ENCODE data around the gene SLC39A5.
A peak's percentile ranks its signal among the peaks of the same experiment; 100 is the strongest.
"Not testable (repeated sequence)": the region's sequence is repeated elsewhere in the genome, so short reads cannot be mapped to it uniquely, and the experiment has no call there.

Gene SLC39A5

DNA sequence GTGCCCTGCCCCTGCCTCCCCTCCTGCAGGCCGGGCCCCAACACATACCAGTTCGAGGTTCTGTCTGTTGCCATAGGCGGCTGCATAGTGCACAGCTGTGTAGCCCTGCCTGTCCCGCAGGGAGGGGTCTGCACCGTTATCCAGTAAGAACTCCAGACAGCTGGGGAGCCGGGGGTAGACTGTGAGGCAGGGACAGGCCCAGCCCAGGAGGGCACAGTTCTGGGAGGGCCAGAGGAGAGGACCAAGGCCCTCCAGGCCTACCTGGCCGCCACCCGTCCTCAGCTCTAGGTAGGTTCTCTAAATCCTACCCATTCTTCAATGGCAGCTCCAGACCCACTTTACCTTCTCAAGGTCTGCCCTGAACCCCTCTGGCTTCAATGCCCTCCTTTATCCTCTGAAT is 18.9 kb downstream of the SLC39A5 start:
- DNase-seq: no peak

- no peak for DNase-seq
These were observed 22.8 kb downstream of the SLC39A5 start for GRCh38 chr12:56252649-56253048.

GRCh38 chr12:56253091-56253490 is 23.2 kb downstream of the SLC39A5 start:
- DNase-seq: no peak

- no peak for DNase-seq
These were observed 25.8 kb downstream of the SLC39A5 start for GRCh38 chr12:56255671-56256070.

- no peak for DNase-seq
These were observed 26.6 kb downstream of the SLC39A5 start for GRCh38 chr12:56256326-56256960.

DNA sequence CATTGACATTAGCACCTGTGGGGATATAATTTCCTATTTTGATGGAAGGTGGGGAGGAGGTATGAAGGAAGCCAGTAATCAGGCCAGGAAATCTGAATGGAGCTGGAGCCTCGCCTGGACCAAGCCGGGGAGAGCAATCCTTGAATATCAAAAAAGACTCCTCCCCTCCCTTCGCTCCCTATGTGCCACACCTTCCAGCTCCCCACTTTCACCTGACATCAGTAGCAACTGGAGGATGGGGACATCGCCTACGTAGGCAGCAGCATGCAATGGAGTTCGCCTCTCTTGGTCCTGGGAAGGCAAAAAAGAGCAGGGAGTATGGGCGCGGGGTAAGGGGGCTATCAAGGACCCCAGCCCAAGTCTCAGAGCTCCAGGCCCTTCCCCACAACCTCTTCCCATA is 27.2 kb downstream of the SLC39A5 start:
- DNase-seq: no peak

- no peak for DNase-seq
These were observed 27.7 kb downstream of the SLC39A5 start for GRCh38 chr12:56257491-56258067.

DNA sequence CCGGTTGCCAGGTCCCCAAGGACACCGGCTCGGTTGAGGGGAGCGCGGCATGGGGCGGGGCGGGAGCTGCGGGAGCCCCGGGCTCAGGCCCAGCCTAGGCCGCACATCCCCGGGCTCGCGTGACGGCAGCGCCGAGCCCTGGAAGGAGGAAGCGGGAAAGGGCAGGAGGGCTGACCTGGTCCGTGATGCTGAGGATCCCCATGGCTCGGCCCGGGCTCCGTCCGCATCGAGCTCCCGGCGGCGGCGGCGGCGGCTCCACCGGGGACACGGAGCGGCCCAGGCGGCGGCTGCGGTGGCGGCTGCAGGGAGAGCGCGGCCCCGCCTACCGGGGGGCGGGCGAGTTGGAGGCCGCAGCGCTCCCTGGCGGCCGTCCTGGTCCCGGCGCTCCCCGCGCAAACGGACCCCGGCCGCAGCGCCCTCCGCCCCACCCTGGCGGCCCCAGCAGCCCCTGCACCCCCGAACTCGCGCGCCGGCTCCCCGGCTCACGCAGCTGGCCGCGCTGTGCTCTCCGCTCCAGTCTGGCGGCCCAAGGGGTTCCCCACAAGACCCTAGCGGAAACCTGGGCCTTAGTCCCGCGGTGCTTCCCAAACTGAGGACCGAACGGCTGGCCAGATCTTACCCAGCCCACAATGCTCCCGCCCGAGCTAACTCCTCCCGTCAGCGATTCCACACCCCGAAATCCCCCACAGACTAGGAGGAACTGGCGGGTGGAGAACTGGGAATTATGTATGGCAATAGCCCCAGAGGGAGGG is 28.4 kb downstream of the SLC39A5 start, which contains the start of gene ANKRD52:
ANKRD52 (minus strand) TSS at position 317 of the 752 bp plus-strand sequence; CDS start at position 202, 115 bp downstream.
- DNase-seq: peak; percentile 79

- no peak for DNase-seq
These were observed 29.0 kb downstream of the SLC39A5 start for GRCh38 chr12:56258820-56259183.

DNA sequence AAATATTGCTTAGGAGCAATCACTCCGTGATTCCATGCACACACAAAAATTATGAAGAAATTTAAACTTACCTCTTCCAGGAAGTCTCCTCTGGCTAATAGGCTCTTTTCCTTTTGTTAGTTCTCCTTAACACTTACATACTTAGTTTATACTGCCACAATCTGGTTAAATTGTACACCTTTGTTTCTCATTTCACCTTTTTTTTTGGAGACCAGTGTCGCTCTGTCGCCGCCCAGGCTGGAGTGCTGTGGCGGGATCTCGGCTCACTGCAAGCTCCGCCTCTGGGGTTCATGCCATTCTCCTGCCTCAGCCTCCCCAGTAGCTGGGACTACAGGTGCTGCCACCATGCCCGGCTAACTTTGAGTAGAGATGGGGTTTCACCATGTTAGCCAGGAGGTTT is 30.5 kb downstream of the SLC39A5 start:
- no peak for DNase-seq

DNA sequence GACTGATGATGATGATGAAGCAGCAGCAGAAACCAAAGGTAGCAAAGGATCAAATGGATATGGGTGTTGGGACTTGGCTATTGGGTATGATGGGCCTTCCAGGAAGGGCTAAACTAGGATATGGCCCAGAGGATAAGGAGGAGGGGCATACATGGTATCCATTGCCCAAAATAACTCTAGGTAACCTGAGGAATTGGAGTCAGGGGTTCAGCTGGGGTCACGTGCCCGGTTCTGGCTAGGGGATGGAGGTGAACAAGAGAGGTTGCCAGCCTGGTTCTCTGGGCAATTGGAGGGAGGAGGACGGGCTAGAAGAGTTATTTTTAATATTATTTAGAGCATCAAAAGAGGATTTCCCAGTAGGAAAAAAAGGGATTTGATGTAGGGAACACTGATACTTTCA is 31.1 kb downstream of the SLC39A5 start:
- DNase-seq: no peak

GRCh38 chr12:56261503-56262232 is 31.8 kb downstream of the SLC39A5 start:
- DNase-seq: no peak

GRCh38 chr12:56262955-56263354 is 33.1 kb downstream of the SLC39A5 start:
- DNase-seq: not testable (repeated sequence)

DNA sequence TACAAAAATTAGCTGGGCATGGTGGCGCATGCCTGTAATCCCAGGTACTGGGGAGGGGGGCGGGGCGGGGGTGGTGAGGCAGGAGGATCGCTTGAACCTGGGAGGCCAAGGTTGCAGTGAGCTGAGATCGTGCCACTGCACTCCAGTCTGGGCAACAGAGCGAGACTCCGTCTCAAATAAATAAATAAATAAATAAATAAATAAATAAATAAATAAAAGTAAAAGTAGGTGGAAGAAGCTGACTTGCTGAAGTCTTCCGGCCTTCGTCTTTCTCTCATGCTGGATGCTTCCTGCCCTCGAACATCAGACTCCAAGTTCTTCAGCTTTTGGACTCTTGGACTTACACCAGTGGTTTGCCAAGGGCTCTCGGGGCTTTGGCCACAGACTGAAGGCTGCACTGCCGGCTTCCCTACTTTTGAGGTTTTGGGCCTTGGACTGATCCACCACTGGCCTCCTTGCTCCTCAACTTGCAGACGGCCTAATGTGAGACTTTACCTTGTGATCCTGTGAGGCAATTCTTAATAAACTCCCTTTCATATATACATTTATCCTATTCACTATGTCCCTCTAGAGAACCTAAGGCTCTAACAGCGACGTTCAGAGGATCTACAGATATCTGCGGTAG is 36.3 kb downstream of the SLC39A5 start:
- DNase-seq: not testable (repeated sequence)

DNA sequence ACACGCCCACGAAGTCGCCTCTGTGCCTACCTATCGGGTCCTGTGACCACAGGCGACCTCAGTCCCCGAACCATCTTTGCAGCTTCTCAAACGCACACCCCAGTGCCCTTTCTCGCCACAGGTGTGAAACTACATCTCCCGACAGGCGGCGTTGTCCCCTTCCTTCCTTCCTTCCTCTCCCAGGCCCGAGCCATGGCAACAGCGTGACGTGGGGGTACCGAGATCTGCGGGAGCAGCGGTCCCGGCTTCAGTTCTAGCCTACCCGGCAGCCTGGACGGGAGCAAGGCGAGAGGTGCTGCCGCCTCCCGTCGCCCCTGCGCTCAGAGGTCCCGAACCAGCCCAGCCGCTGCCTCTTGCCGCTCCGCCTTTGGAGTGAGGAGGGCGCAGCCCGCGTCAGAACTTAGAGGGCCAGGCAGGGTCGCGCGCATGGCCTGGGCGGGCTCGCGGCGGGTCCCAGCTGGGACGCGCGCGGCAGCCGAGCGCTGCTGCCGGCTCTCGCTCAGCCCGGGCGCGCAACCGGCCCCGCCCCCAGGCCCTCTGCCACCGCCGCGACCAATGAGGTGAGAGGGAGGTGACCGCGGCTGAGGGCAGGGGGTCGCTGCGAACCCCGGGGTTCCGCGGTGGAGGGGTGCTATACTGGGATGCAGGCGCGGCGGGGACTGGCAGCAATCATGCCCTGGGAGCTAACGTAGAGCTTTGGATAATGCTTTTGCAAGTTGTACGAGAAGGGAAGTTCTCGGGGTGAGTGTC is 37.0 kb downstream of the SLC39A5 start, which contains the start of gene COQ10A:
COQ10A (plus strand) TSS at position 250 of the 750 bp plus-strand sequence; CDS start at position 427, 177 bp downstream.
- DNase-seq: peak; percentile 91

DNA sequence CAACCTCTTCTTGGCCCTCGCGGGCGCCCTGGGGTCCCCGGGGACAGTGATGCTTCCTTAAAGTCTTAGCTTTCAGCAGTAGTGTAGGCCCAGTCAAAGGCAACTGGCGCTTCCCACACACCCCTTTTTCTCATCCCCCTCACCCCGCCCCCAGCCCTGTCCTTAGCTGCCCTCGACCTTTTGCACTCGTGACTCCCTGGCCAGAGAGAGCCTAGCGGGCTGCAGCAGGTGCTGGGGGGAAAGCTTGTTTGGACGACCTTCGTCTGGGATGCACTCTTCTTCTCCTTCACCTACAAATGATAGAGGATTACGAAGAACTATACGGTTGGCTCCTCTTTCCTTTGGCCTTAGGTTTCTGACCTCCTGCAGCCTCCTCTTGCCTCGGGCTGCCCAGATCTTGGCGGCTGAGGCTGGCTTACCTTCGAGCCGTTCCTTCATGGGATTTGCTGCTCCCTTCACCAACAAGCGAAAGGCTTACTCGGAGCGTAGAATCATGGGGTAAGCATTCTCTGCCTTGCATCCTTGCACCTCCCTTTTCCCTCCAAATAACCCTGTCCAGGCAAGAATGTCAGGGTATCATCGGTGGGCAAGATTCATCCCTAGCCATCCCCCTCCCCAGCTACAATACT is 37.7 kb downstream of the SLC39A5 start:
- DNase-seq: no peak

DNA sequence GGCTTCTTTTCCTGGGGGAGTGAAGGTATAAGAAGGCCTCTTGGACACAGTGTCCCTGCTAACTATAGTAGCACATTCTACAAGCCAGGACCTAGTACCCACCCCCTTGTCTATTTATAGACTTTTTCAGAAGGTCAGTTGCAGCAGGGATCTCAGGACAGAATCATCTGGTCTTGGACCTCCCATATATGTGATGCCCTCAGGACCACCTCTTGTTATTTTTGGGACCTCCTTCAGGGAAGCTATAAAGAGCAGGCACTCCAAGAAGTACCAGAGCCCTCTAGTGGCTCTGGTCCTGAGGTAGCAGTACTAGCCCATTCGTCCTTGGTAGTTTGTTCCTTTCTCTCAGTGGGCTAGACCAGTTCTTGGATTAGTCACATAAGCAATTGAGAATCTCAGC is 41.2 kb downstream of the SLC39A5 start:
- no peak for DNase-seq

DNA sequence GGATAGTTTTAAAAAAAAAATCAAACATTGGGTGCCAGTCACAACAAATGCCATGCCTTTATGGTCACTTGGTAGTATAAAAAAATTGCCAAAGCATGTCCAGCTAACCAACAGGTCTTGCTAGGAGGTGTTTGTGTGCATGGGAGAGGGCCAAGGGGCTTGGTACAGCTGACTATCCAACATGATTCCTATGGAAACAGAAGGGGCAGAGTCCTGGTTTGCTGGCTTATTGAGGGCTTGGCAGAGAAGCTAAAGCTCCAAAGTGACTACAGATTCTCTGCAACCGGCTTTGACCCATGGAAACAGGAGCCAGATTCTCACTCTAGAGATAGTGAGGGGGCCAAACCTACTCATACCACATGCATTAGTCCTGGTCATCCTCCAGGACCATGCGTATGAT is 42.6 kb downstream of the SLC39A5 start:
- DNase-seq: not testable (repeated sequence)

GRCh38 chr12:56274299-56274698 is 44.4 kb downstream of the SLC39A5 start:
- no peak for DNase-seq

DNA sequence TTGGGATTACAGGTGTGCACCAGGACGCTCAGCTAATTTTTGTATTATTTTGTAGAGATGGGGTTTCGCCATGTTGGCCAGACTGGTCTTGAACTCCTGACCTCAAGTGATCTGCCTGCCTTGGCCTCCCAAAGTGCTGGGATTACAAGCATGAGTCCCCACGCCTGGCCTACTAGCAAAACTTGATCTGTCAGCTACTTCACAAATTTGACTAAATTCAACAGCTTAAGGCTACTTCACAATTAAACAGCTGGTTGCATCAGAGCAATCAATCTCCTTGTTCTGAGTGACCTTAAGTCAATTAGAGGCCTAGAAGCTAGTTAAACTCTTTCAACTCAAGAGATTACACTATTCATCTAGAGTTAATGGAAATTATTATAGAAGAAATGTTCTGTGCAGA is 49.1 kb downstream of the SLC39A5 start:
- no peak for DNase-seq

GRCh38 chr12:56280849-56281248 is 51.0 kb downstream of the SLC39A5 start:
- no peak for DNase-seq

GRCh38 chr12:56282030-56282429 is 52.2 kb downstream of the SLC39A5 start:
- no peak for DNase-seq
